ENCODE measurements around the gene NCK2. TPM values are rescaled to one million over a fixed set of nuclear protein-coding genes. Genes with fewer than 3 reads are reported as not detected.

NCK2 gene
- total and polyA plus RNA-seq, 4 donors: 19.3 to 54.4 (median 33.9) TPM

GRCh38 chr2:105785095-105785847 is 40.6 kb downstream of the NCK2 start:
- ATAC-seq (ENCODE audit: insufficient read depth, low FRiP score) (no peak), DNase-seq (no peak)
- peaks cover 4 to 40% (median 14%) of the 10 kb centered on the region in 5 donors for H3K4me1 ChIP-seq (ENCODE audit: control insufficient read depth in 5 of 5, insufficient read depth in 5 of 5, low read length in 5 of 5)
- no peak overlapping the region for H3K4me3 ChIP-seq
- TF ChIP-seq CTCF (IDR thresholded peaks at IDR 0.05; ENCODE audit: control extremely low read depth, extremely low read depth): no peak
- no peaks in the 10 kb centered on the region for H3K36me3 ChIP-seq (ENCODE audit: control insufficient read depth in 4 of 4, insufficient read depth in 4 of 4, low read length in 4 of 4)
- no peaks in the 10 kb centered on the region for H3K27me3 ChIP-seq (ENCODE audit: control insufficient read depth in 3 of 3, insufficient read depth in 3 of 3, low read length in 2 of 3)
- 91 to 93% methylated on average over 17 of the region's 17 CpGs for WGBS, 2 donors
- H3K9me3 ChIP-seq (ENCODE audit: control insufficient read depth in 4 of 4, insufficient read depth in 3 of 4, low read length in 3 of 4): no peaks in the 10 kb centered on the region
- H3K9ac ChIP-seq (ENCODE audit: insufficient read depth in 1 of 2, low read length in 2 of 2): no peak overlapping the region
- H3K27ac ChIP-seq (ENCODE audit: low read depth in 1 of 2, low read length in 1 of 2): no peak overlapping the region

- DNase-seq: no peak
- no peak for ATAC-seq (ENCODE audit: insufficient read depth, low FRiP score)
- H3K27me3 ChIP-seq (ENCODE audit: control insufficient read depth in 3 of 3, insufficient read depth in 3 of 3, low read length in 2 of 3): no peaks in the 10 kb centered on the region
- H3K9ac ChIP-seq (ENCODE audit: insufficient read depth in 1 of 2, low read length in 2 of 2): no peak overlapping the region
- no peaks in the 10 kb centered on the region for H3K36me3 ChIP-seq (ENCODE audit: control insufficient read depth in 4 of 4, insufficient read depth in 4 of 4, low read length in 4 of 4)
- H3K4me1 ChIP-seq (ENCODE audit: control insufficient read depth in 5 of 5, insufficient read depth in 5 of 5, low read length in 5 of 5): peaks cover 9 to 43% (median 11%) of the 10 kb centered on the region in 5 donors
- WGBS, 2 donors: 70 to 76% methylated on average over 23 of the region's 23 CpGs
- peak overlapping the region in 1 of 2 donors; percentile 28 for H3K27ac ChIP-seq (ENCODE audit: low read depth in 1 of 2, low read length in 1 of 2)
- H3K4me3 ChIP-seq: no peak overlapping the region
- TF ChIP-seq CTCF (IDR thresholded peaks at IDR 0.05; ENCODE audit: control extremely low read depth, extremely low read depth): no peak
- no peaks in the 10 kb centered on the region for H3K9me3 ChIP-seq (ENCODE audit: control insufficient read depth in 4 of 4, insufficient read depth in 3 of 4, low read length in 3 of 4)
Observed at GRCh38 chr2:105786231-105787230, 41.8 kb downstream of the NCK2 start.

GRCh38 chr2:105787376-105788318 is 42.9 kb downstream of the NCK2 start:
- H3K9ac ChIP-seq (ENCODE audit: insufficient read depth in 1 of 2, low read length in 2 of 2): no peak overlapping the region
- no peak overlapping the region for H3K4me3 ChIP-seq
- peaks cover 9 to 38% (median 11%) of the 10 kb centered on the region in 5 donors for H3K4me1 ChIP-seq (ENCODE audit: control insufficient read depth in 5 of 5, insufficient read depth in 5 of 5, low read length in 5 of 5)
- WGBS, 2 donors: 88 to 90% methylated on average over 11 of the region's 11 CpGs
- no peaks in the 10 kb centered on the region for H3K36me3 ChIP-seq (ENCODE audit: control insufficient read depth in 4 of 4, insufficient read depth in 4 of 4, low read length in 4 of 4)
- DNase-seq (no peak), ATAC-seq (ENCODE audit: insufficient read depth, low FRiP score) (peak; percentile 48)
- no peak overlapping the region for H3K27ac ChIP-seq (ENCODE audit: low read depth in 1 of 2, low read length in 1 of 2)
- no peaks in the 10 kb centered on the region for H3K27me3 ChIP-seq (ENCODE audit: control insufficient read depth in 3 of 3, insufficient read depth in 3 of 3, low read length in 2 of 3)
- H3K9me3 ChIP-seq (ENCODE audit: control insufficient read depth in 4 of 4, insufficient read depth in 3 of 4, low read length in 3 of 4): no peaks in the 10 kb centered on the region
- no peak for TF ChIP-seq CTCF (IDR thresholded peaks at IDR 0.05; ENCODE audit: control extremely low read depth, extremely low read depth)
